ENCODE data around the gene MRPS17. TPM values are rescaled to one million over a fixed set of nuclear protein-coding genes. Genes with fewer than 3 reads are reported as not detected.

MRPS17 gene
- total and polyA plus RNA-seq, 2 donors (not counting 1 experiment from before 2014, with no cell fraction given): 4.2 to 13.0 TPM

GRCh38 chr7:55996856-55997500 lies 45.3 kb downstream of the MRPS17 start:
- H3K4me2 ChIP-seq (replicated peaks; ENCODE audit: low read depth, low read length, poor library complexity, severe bottlenecking): no peak overlapping the region
- peaks cover 13 to 29% of the 10 kb centered on the region in 2 experiments for H3K36me3 ChIP-seq (replicated peaks in 1 of 2; ENCODE audit: control extremely low read depth in 1 of 2, control insufficient read depth in 1 of 2, extremely low read depth in 1 of 2, insufficient read depth in 2 of 2, low read length in 1 of 2)
- peaks cover 1% of the 10 kb centered on the region for H3K4me1 Mint-ChIP-seq
- no peak overlapping the region for H3K4me3 Mint-ChIP-seq
- no peak overlapping the region for H3K27ac ChIP-seq (ENCODE audit: low read length in 2 of 2)
- H3K9me3 ChIP-seq (ENCODE audit: control extremely low read depth in 1 of 3, control insufficient read depth in 2 of 3, insufficient read depth in 1 of 3, low read length in 2 of 3): no peaks in the 10 kb centered on the region
- ChIA-PET CTCF (interaction anchor here (1.1 kb wide), 1 partner anchor 10 kb away, joined by 3 read pairs; no protein-coding TSS in a partner anchor), POLR2A (interaction anchor here (0.6 kb wide), 1 partner anchor 24 kb away, joined by 3 read pairs; no protein-coding TSS in a partner anchor)
- no peaks in the 10 kb centered on the region for H3K4me1 ChIP-seq (ENCODE audit: control insufficient read depth in 2 of 2, insufficient read depth in 2 of 2, low read length in 2 of 2)
- no peaks in the 10 kb centered on the region for H3K9me3 Mint-ChIP-seq (ENCODE audit: insufficient read depth)
- H3K27me3 ChIP-seq (replicated peaks in 1 of 4; ENCODE audit: control extremely low read depth in 1 of 4, control insufficient read depth in 3 of 4, insufficient read depth in 4 of 4, low read length in 3 of 4): no peaks in the 10 kb centered on the region
- ATAC-seq (ENCODE audit: low read depth) (no peak), DNase-seq (no peak)
- H3K4me3 ChIP-seq (ENCODE audit: control extremely low read depth in 1 of 5, extremely low read depth in 1 of 5, insufficient read depth in 1 of 5, low read depth in 2 of 5, low read length in 4 of 5): no peak overlapping the region
- H3K9ac ChIP-seq (ENCODE audit: low read length): no peak overlapping the region
- intact Hi-C loops (cut with micrococcal nuclease): no loop called here
- WGBS (ENCODE audit: insufficient coverage): 100% methylated on average over 6 of the region's 8 CpGs
- no peak overlapping the region for H3K27ac Mint-ChIP-seq
- no peak overlapping the region for H2AFZ ChIP-seq (ENCODE audit: insufficient read depth, low read depth, low read length, poor library complexity, severe bottlenecking)
- TF ChIP-seq CTCF (IDR thresholded peaks at IDR 0.05): no peak
- TF ChIP-seq EZH2 (IDR thresholded peaks at IDR 0.05; ENCODE audit: borderline replicate concordance, insufficient read depth, low read depth, low read length, poor library complexity, severe bottlenecking): no peak
- no peaks in the 10 kb centered on the region for H3K79me2 ChIP-seq (ENCODE audit: control insufficient read depth, insufficient read depth, low read length)
- H3K27me3 Mint-ChIP-seq: no peaks in the 10 kb centered on the region
- H4K20me1 ChIP-seq (ENCODE audit: control insufficient read depth, insufficient read depth, low read length, poor library complexity, severe bottlenecking): no peaks in the 10 kb centered on the region

- peaks cover 1 to 3% of the 10 kb centered on the region in 2 experiments for H3K36me3 ChIP-seq (replicated peaks in 1 of 2; ENCODE audit: control extremely low read depth in 1 of 2, control insufficient read depth in 1 of 2, extremely low read depth in 1 of 2, insufficient read depth in 2 of 2, low read length in 1 of 2)
- no peaks in the 10 kb centered on the region for H4K20me1 ChIP-seq (ENCODE audit: control insufficient read depth, insufficient read depth, low read length, poor library complexity, severe bottlenecking)
- Mint-ChIP-seq H3K9me3 (ENCODE audit: insufficient read depth) (no peaks in the 10 kb centered on the region), H3K4me1 (peaks cover 1% of the 10 kb centered on the region), H3K27me3 (no peaks in the 10 kb centered on the region), H3K27ac (no peak overlapping the region), H3K4me3 (no peak overlapping the region)
- H2AFZ ChIP-seq (ENCODE audit: insufficient read depth, low read depth, low read length, poor library complexity, severe bottlenecking): no peak overlapping the region
- H3K9ac ChIP-seq (ENCODE audit: low read length): no peak overlapping the region
- H3K4me1 ChIP-seq (ENCODE audit: control insufficient read depth in 2 of 2, insufficient read depth in 2 of 2, low read length in 2 of 2): no peaks in the 10 kb centered on the region
- intact Hi-C loops (cut with micrococcal nuclease): no loop called here
- no peaks in the 10 kb centered on the region for H3K27me3 ChIP-seq (replicated peaks in 1 of 4; ENCODE audit: control extremely low read depth in 1 of 4, control insufficient read depth in 3 of 4, insufficient read depth in 4 of 4, low read length in 3 of 4)
- 91% methylated on average over 4 of the region's 4 CpGs for WGBS (ENCODE audit: insufficient coverage)
- ATAC-seq (ENCODE audit: low read depth) (no peak), DNase-seq (no peak)
- H3K4me3 ChIP-seq (ENCODE audit: control extremely low read depth in 1 of 5, extremely low read depth in 1 of 5, insufficient read depth in 1 of 5, low read depth in 2 of 5, low read length in 4 of 5): no peak overlapping the region
- CTCF ChIA-PET: interaction anchor here (0.7 to 6.4 kb wide), 5 partner anchors 11 to 70 kb away, joined by 3 to 97 read pairs (median 3); no protein-coding TSS in a partner anchor
- H3K4me2 ChIP-seq (replicated peaks; ENCODE audit: low read depth, low read length, poor library complexity, severe bottlenecking): no peak overlapping the region
- POLR2A ChIA-PET: no interaction called here
- H3K9me3 ChIP-seq (ENCODE audit: control extremely low read depth in 1 of 3, control insufficient read depth in 2 of 3, insufficient read depth in 1 of 3, low read length in 2 of 3): no peaks in the 10 kb centered on the region
- no peak for TF ChIP-seq CTCF (IDR thresholded peaks at IDR 0.05)
- TF ChIP-seq EZH2 (IDR thresholded peaks at IDR 0.05; ENCODE audit: borderline replicate concordance, insufficient read depth, low read depth, low read length, poor library complexity, severe bottlenecking): no peak
- no peak overlapping the region for H3K27ac ChIP-seq (ENCODE audit: low read length in 2 of 2)
- no peaks in the 10 kb centered on the region for H3K79me2 ChIP-seq (ENCODE audit: control insufficient read depth, insufficient read depth, low read length)
These were observed 52.1 kb downstream of the MRPS17 start for GRCh38 chr7:56003749-56004148.
